Right renal pelvis (tissue), 4 donors: Measurements from ENCODE around the gene INTS6. TPM values are rescaled to one million over a fixed set of nuclear protein-coding genes. Genes with fewer than 3 reads are reported as not detected.

Experiments
- DNase-seq, 4 donors: peaks; one replicate each; pipeline ENCODE4 v3.0.0-alpha.2; 2013; ENCODE audit warnings: low read depth in 4 of 4, low spot score in 3 of 4, missing footprints in 1 of 4
- polyA plus RNA-seq, 4 donors: library from polyadenylated mRNA; unstranded; fragments of 120-200 nt; gene quantifications; one replicate each; pipeline ENCODE4 v1.2.1, GENCODE V29; 2013; ENCODE audit not compliant: insufficient read length in 4 of 4

INTS6 gene
- polyA plus RNA-seq, 4 donors: 32.1 to 43.2 (median 39.3) TPM

DNA sequence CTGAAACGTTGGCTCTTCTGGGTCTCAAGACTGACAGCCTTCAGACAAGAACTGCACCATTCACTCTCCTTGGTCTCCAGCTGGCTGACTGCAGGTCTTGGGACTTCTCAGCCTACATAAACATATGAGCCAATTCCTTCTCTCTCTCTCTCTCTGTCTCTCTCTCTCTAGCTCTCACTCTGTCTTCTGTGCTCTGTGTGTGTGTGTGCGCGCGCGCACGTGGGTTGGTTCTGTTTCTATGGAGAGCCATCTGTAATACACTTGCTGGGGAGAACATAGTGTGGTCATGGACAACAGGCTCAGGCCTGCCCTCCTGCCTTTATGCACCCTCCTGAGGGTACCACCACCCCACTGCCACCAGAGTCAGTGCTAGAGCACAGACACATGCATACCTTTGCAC is 127.0 kb downstream of the INTS6 start:
- no peak for DNase-seq

DNA sequence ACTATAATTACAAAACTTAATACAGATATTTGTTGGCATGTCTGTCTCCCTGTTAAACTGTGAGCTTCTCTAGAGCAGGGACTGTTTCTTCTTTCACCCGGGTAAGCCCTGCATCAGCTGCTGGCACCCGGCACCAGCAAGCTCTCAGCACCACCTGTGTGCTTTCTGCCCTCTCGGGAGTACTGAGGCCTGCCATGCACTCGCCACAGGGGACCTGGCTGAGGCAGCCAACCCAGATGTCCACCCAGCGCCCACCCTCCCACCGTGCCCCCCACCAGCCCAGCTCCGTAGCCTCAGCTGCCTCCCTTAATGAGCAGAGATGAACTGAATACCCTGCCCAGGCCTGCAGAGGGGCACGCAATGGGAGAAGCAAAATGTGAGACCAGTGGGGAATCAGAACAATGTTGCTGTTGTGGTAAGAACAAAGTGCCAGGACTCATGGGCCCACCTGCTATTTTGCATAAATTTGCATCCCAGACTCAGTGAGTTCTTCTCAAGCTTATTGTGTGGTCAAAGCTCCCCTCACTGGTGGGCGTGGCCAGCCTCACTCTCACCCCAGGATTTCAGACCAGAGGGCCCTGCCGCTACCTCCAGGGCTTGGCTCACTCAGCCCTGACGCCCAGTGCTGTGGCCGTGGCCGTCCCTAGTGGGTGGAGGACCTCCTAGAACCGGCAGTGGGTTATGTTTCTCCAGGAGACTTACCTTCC is 128.0 kb downstream of the INTS6 start:
- no peak for DNase-seq

DNA sequence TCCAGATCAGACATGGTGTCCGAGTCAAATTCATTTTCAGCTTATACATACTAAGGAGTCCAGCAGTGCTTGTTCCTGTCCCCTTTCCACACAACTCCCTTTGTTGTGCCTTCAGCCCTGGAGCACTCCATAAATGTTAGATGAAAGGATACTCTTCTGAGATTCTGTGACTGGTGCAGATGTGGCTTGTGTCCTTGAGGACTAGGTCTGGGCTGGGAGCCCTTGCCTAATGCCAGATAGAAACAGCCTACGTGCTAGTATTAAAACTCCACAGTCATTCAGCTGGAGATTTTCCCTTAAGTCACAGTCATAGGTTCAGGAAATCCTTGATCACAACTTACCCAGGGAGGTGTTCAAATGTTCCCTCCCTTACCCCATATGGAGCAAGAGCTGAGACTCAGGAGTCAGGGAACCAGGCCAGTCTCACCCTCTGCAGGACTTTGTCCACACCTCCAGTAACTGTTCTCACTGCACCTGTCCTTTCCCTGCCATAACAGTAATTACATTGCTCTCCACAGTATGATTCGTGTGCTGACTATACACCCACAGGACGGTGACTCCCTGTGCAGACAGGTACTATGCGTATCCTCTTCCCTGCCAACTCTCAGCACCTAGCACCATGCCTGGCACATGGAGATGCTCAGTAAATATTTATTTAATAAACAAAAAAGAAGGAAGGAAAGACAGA is 128.9 kb downstream of the INTS6 start:
- no peak for DNase-seq

DNA sequence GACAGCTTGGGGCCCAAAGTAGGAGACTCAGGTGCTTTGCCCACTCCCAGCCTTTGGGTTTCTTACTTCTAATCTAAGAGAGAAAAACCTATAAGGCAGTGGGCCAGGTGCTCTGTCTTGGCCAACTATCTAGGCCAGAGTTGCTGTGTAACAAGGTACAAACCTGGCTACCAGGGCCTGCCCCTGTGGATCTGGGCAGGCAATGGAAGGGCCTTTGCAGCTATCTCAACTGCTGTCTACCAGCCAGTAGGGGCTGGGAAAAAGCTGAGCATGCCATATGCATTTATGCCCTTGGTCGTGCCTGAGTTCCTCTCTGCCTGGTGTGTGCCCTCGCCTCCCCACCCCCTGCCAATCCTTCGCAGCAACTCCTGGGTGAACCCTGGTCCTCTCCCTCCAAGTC is 130.0 kb downstream of the INTS6 start:
- DNase-seq: no peak

DNA sequence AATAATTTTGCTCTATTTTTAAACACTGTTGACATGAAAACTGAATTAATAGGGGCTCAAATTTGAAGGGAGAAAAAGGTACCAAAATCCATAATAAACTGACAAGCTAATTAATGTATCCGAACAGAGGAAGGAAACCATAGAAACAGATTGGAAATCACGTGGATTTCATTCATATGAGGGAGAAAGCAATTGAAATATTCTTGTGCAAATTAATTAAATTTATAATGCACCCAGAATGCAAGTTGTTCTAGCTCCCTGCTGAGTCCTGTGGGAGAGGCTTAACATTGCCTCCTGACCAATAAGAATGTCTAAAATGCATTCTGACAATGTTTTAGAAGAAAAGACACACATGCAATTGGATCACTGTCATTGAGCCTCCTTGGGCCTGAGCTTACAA is 131.0 kb downstream of the INTS6 start:
- DNase-seq: no peak

DNA sequence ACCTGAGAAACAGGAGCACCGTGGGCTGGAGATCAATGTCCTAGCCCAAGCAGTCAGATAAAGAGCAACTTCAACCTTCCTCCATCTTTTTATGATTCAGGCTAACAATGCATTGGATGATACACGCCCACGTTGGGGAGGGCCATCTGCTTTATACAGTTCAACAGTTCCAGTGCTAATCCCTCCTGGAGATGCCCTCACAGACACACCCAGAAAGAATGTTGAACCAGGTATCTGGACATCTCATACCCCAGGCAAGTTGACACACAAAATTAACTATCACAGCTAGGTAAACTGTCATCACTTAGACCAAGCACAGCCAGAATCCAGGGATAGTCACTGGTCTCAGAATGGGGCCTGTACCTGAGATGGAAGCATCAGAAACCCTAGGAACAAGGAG is 134.0 kb downstream of the INTS6 start:
- DNase-seq: no peak

DNA sequence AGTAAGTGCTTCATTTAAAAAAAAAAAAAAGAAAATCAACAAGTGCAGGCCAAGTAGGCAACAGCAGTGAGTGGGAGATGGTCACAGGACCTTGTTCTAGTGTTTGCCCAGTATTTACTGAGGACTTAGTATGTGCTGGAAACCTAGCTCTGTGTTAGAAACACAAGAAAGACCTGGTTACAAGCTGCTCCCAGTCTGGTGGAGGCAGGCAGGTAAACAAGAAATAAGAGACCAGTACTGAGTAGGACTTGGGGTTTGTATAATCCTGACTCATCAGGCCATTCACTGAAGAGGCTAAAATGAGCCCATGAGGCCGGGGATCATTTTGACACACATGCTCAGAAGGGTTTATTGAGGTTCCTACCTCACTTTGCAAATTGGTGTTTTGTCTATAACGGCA is 134.8 kb downstream of the INTS6 start:
- no peak for DNase-seq

DNA sequence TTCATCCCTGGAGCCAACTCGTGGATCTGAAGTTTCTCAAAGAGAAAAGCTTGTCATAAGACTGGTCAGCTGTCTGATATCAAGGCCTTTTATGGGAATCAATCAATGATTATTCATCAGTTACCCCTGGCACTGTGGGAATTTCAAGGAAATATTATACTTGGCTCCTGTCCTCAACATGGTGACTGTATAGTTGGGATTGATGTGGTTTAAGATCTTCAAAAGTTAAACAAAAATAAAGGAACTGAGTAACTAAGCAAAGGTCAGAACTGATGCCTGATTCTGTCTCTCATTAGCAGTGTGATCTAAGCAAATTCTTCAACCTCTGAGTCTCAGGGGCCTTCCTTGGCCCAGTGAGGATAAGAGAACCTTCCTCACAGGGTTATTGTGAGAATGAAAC is 135.6 kb downstream of the INTS6 start:
- no peak for DNase-seq

DNA sequence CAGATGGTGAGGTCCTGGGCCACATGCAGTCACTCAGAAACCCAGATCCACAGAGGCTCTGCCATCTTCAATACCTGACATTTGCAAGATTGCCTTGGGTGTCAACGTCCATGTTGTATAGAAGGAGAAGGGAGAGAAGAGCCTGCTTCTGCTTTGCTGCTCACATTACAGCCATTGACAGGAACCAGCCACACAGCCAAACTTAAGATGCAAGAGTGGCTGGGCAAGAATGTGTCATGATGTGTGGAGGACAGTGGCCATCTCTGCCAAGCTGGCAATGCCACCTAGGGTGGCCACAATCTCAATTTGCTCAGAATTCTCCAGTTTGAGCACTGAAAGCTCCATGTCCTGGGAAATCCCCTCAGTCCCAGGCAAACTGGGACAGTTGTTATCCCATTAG is 139.2 kb downstream of the INTS6 start:
- DNase-seq: no peak

DNA sequence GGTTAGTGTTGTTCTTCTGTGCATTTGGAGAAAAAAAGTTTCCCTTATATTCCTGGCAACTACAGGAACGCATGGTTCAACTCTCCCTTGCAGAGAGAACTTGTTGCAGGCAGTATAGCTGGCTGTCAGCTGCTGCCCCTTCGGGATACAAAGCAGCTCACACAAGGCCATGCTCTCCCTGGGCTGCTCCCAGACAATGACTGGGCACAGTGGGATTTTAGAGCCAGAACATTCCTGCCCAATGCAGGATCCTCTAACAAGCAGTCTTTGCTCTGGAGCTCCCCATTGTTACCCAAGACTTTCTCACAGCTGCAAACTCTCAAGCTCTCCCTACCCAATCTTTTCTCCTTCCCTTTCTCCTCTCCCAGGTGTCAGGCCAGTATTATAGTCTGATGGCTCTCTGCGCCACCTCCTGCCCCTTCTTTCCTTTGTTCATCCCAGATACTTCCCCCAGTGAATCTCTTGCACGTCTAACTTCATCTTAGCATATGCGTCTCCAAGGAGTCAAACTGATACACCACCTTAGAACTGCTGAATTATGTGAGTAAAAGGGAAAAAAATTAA is 140.8 kb downstream of the INTS6 start:
- DNase-seq: no peak

Other genes with a start within 250 kb of the INTS6 start
- gene FAM124A, start 230.6 kb downstream of the INTS6 start, polyA plus RNA-seq: 1 to 10 TPM; 4.2 to 5.3 (median 4.4) TPM
- gene SERPINE3, start 113.3 kb downstream of the INTS6 start, polyA plus RNA-seq: under 1 TPM; 0.20 to 0.40 (median 0.27) TPM
- 10 to 100 TPM; 11.3 to 15.0 (median 12.5) TPM for gene WDFY2, start 131.4 kb upstream of the INTS6 start, polyA plus RNA-seq